Activated naive CD4-positive, alpha-beta T cell treated with anti-CD3 and anti-CD28 coated beads for 36 hours (primary cell): Measurements from ENCODE around the gene CSRP1. TPM values are rescaled to one million over a fixed set of nuclear protein-coding genes. Genes with fewer than 3 reads are reported as not detected.

Experiments used
- CTCF ChIA-PET: fragments of 350-600 bp; sonication (Branson Sonifier 250); formaldehyde crosslinking; loops from one replicate; lab custom pipeline; 2021; ENCODE audit warnings: antibody characterized with exemption; lab: Charles Lee
- DNase-seq: peaks from one replicate; pipeline ENCODE4 v3.0.0-alpha.2; 2020
- H3K27ac Mint-ChIP-seq: one replicate; pipeline ENCODE4 v1.8.0; 2021; ENCODE audit warnings: mild to moderate bottlenecking, mixed read lengths
- H3K27me3 Mint-ChIP-seq: one replicate; pipeline ENCODE4 v1.8.0; 2021; ENCODE audit warnings: low read depth, mixed read lengths
- H3K36me3 Mint-ChIP-seq: one replicate; pipeline ENCODE4 v1.8.0; 2021; ENCODE audit warnings: low read depth, mixed read lengths
- H3K4me1 Mint-ChIP-seq: one replicate; pipeline ENCODE4 v1.8.0; 2021; ENCODE audit warnings: low read depth, mixed read lengths
- H3K4me3 Mint-ChIP-seq: one replicate; pipeline ENCODE4 v1.8.0; 2021; ENCODE audit warnings: mild to moderate bottlenecking, moderate library complexity, mixed read lengths
- H3K9me3 Mint-ChIP-seq: one replicate; pipeline ENCODE4 v1.8.0; 2021; ENCODE audit warnings: mixed read lengths
- intact Hi-C: fragments of 100-400 bp; cut with micrococcal nuclease; formaldehyde crosslinking; loops from one replicate; pipeline ENCODE4 v1.15.1; 2023
- total RNA-seq, 2 experiments: library from RNA; stranded (reverse); gene quantifications; one replicate each; pipeline ENCODE4 v1.2.3, GENCODE V29; 2021

Gene CSRP1
- total RNA-seq, 2 experiments from 2014 or later: 35.7 to 36.6 TPM

DNA sequence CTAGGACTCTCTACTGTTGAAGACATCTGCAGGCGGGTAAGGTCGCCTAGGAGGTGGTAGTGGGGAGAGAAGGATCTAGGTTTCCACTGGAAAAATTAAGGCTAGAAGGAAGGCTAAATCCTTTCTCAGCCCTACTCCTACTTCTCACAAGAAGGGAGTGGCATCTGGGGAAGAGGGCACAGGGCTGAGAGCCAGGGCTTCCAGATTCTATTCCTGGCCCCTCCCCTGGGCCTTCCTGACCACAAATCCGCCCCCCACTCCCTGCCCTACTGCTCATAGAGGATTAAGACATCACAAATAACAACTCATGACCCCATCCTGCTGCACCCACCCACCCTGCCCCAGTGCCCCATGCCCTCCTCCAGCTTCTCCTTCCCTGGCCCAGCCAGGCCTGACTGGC is 40.4 kb downstream of the CSRP1 start:
- intact Hi-C loops: no loop called here
- Mint-ChIP-seq H3K4me1 (peaks cover 6% of the 10 kb centered on the region), H3K9me3 (no peaks in the 10 kb centered on the region), H3K36me3 (no peaks in the 10 kb centered on the region), H3K27me3 (peaks cover 36% of the 10 kb centered on the region), H3K4me3 (no peak overlapping the region), H3K27ac (no peak overlapping the region)
- CTCF ChIA-PET: interaction anchor here (0.8 to 1.3 kb wide), 2 partner anchors 14 to 47 kb away, joined by 3 read pairs; no protein-coding TSS in a partner anchor
- no peak for DNase-seq

DNA sequence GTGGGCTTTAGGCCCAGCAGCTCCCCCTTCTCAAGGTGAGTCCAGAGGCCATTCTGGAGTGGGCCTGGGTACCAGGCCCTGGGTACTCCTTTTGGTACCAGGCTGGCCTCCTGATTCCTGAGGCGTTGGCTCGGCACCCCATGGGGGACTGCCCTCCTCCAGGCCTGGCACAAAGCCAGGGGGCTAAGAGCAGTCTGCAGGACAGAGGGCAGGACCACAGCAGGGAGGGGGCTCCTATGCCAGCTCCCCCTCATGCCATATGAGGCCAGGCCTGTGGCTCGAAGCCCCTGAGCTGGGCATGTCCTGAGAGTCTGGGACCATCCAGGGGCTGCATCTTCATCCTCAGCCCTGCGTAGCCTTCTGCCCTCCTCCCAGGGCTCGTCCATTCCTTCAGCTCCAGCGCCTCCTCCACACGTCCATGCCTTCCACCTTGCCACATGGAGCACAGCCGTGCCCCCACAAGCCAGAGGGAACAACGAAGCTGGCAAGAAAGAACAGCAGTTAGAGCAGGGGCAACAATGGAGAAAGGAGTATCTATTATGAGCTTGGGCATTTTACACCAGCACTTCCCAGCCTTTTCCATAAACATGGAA is 41.1 kb downstream of the CSRP1 start:
- DNase-seq: no peak
- H3K4me3 Mint-ChIP-seq: no peak overlapping the region
- no peaks in the 10 kb centered on the region for H3K9me3 Mint-ChIP-seq
- H3K27me3 Mint-ChIP-seq: peaks cover 29% of the 10 kb centered on the region
- H3K27ac Mint-ChIP-seq: no peak overlapping the region
- no peaks in the 10 kb centered on the region for H3K36me3 Mint-ChIP-seq
- intact Hi-C loops: no loop called here
- CTCF ChIA-PET: interaction anchor here (1.0 to 1.3 kb wide), 2 partner anchors 15 to 47 kb away, joined by 3 read pairs; no protein-coding TSS in a partner anchor
- peaks cover 6% of the 10 kb centered on the region for H3K4me1 Mint-ChIP-seq

DNA sequence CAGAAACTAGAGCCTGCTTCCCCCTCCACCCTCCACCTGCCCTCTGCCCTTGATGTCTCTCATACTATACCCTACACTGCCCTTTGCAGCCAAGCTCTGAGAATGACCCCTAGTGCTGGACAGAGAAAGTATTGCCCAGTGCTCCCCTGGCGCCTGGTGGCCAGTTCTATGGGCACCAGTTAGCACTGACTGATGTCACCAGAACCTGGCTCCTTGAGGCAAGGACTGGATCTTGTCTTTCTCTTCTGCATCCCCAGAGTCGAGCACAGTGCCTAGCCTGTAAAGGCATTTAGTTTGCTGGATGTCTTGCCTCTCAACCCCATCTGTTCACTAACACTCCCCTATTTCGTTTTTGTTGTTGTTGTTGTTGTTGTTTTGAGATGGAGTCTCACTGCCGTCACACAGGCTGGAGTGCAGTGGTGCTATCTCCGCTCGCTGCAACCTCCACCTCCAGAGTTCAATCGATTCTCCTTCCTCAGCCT is 43.8 kb downstream of the CSRP1 start:
- Mint-ChIP-seq H3K36me3 (no peaks in the 10 kb centered on the region), H3K4me3 (no peak overlapping the region), H3K9me3 (no peaks in the 10 kb centered on the region), H3K27me3 (peaks cover 9% of the 10 kb centered on the region), H3K4me1 (peaks cover 2% of the 10 kb centered on the region), H3K27ac (no peak overlapping the region)
- CTCF ChIA-PET: no interaction called here
- intact Hi-C loops: no loop called here
- DNase-seq: no peak

DNA sequence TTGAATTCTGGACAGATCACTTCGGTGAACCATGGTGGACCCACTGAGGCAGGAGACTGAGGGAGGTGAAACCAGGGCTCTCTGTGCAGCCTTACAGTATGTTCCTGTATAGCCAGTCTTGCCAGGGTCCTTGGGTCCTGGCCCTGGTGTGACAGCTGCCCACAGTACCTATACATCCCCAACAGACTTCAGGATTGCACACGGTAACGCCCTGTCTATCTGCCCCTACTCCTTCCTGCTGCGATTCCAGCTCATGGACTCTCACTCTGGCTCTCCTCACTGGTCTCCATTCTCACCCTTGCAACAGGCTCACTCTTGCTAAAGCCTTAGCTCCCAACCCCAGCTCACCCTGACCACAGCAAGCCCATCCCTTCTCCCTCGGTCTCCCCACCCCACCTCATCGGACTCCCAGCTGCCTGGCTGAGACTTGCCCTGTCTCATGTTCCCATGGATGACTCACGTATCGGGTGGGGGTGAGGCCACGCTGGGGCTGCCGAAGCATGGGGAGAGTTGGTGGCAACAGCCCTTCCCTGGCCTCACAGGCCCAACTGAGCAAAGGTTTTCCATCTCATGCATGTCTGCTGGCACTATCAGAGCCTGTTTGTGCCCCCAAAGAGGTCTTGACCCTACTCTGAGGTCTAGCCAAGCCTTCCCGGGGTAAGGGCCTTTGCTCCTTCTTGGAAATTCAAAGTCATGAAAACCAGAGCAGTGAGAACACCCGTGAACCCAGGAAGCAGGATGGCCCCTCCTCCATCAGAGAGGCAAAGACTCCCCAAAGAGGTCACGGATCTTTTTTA is 45.1 kb downstream of the CSRP1 start:
- CTCF ChIA-PET: no interaction called here
- Mint-ChIP-seq H3K27ac (no peak overlapping the region), H3K4me1 (no peaks in the 10 kb centered on the region), H3K4me3 (no peak overlapping the region), H3K36me3 (no peaks in the 10 kb centered on the region), H3K9me3 (no peaks in the 10 kb centered on the region), H3K27me3 (peaks cover 3% of the 10 kb centered on the region)
- DNase-seq: no peak
- intact Hi-C loops: no loop called here

DNA sequence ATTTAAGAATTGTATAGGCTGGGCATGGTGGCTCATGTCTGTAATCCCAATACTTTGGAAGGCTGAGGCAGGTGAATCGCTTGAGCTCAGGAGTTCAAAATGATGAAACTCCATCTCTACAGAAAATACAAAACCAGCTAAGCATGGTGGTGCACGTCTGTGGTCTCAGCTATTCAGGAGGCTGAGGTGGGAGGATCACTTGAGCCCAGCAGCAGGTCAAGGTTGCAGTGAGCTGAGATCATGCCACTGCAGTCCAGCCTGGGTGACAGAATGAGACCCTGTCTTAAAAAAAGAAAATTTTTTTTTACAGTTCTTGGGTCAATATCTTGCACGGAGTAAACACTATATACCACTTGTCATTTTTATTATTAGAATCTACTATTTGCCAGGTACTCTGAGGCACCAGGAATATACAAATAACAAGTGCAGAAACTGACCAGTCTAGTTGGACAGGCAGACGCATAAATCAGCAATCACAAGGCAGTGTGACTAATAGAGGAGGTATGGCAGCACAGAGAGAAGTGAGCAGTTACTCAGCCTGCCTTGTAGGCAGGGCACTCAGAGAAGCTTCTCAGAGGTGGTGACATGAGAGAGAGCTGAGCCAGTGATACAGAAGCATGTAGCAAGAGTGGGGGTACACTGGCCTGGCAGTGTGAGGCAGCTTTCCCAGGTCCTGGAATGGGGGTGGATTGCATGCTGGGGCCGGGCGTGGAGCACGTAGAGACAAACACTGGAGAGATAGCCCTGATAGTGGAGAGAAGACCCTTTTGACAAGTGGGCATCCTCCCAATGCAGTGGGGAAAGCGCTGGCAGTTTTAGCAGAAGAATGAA is 45.9 kb downstream of the CSRP1 start:
- no peak for DNase-seq
- H3K9me3 Mint-ChIP-seq: no peaks in the 10 kb centered on the region
- peaks cover 3% of the 10 kb centered on the region for H3K27me3 Mint-ChIP-seq
- H3K27ac Mint-ChIP-seq: no peak overlapping the region
- no peak overlapping the region for H3K4me3 Mint-ChIP-seq
- intact Hi-C loops: no loop called here
- CTCF ChIA-PET: interaction anchor here (1.1 kb wide), 1 partner anchor 13 kb away, joined by 3 read pairs; no protein-coding TSS in a partner anchor
- H3K4me1 Mint-ChIP-seq: no peaks in the 10 kb centered on the region
- H3K36me3 Mint-ChIP-seq: no peaks in the 10 kb centered on the region

DNA sequence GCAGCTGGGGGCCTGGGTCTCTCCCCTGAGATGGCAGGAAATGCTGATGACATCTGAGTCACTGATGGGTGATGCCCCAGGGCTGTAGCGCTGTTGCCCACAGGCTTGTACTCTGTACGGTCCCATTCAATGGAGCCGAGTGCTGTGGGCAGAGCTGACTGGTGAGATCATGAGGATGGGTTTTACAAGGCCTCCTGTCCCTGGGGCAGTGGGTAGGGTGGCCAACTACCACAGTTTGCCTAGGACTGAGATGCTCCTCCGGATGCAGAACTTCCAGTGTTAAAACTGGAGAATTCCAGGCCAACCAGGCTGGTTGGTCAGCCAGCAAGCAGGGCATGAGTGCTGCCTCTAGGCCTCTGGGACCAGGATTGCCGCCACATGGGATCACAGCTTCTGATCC is 47.1 kb downstream of the CSRP1 start:
- H3K36me3 Mint-ChIP-seq: no peaks in the 10 kb centered on the region
- H3K27me3 Mint-ChIP-seq: peaks cover 3% of the 10 kb centered on the region
- intact Hi-C loops: no loop called here
- no peak overlapping the region for H3K4me3 Mint-ChIP-seq
- no peak for DNase-seq
- H3K4me1 Mint-ChIP-seq: no peaks in the 10 kb centered on the region
- H3K9me3 Mint-ChIP-seq: no peaks in the 10 kb centered on the region
- H3K27ac Mint-ChIP-seq: no peak overlapping the region
- CTCF ChIA-PET: interaction anchor here (1.8 kb wide), 1 partner anchor 12 kb away, joined by 7 read pairs; no protein-coding TSS in a partner anchor

DNA sequence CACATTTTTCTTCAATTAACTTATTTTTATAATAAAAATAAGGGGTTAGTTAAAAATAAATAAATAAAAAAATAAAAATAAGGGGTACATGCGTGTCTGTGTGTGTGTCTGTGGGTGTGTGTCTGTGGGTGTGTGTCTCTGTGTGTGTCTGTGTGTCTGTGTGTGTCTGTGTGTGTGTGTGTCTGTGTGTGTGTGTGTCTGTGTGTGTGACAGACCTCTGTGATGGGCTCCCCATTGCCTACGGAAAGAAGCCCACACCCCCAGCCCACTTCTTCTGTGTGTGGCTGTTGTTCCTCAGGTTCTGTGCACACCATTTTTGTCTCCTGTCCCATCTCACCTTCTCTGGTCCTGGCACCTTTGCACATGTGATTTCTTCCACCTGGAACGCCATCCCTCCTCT is 47.9 kb downstream of the CSRP1 start:
- Mint-ChIP-seq H3K27me3 (peaks cover 3% of the 10 kb centered on the region), H3K36me3 (no peaks in the 10 kb centered on the region), H3K4me1 (peaks cover 7% of the 10 kb centered on the region), H3K27ac (no peak overlapping the region), H3K4me3 (no peak overlapping the region), H3K9me3 (no peaks in the 10 kb centered on the region)
- intact Hi-C loops: no loop called here
- no peak for DNase-seq
- CTCF ChIA-PET: interaction anchor here (1.2 to 1.8 kb wide), 2 partner anchors 9 to 11 kb away, joined by 3 to 7 read pairs; no protein-coding TSS in a partner anchor

DNA sequence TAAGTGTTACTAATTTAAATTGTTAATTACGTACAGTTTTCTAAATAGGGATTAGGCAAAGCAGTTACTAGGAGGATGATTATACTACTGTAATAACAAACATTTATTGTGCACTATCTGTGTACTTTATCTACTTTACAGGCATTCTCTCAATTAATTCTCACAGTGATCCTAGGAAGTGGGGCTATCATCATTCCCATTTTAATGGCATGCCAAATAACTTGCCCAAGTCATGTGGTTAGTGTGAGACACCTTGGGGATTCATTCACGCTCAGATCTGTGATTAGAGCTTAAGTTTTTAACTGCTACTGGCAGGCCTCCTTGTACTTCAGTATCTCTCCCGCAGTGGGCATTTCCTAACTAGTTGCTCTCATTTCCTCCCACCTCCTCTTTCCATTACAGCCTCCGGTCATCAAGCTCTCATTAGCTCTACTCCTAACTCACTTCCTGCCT is 49.4 kb downstream of the CSRP1 start:
- intact Hi-C loops: no loop called here
- CTCF ChIA-PET: interaction anchor here (0.6 kb wide), 1 partner anchor 22 kb away, joined by 3 read pairs; no protein-coding TSS in a partner anchor
- Mint-ChIP-seq H3K9me3 (no peaks in the 10 kb centered on the region), H3K27ac (no peak overlapping the region), H3K4me1 (peaks cover 11% of the 10 kb centered on the region), H3K27me3 (peaks cover 8% of the 10 kb centered on the region), H3K36me3 (no peaks in the 10 kb centered on the region), H3K4me3 (no peak overlapping the region)
- no peak for DNase-seq

DNA sequence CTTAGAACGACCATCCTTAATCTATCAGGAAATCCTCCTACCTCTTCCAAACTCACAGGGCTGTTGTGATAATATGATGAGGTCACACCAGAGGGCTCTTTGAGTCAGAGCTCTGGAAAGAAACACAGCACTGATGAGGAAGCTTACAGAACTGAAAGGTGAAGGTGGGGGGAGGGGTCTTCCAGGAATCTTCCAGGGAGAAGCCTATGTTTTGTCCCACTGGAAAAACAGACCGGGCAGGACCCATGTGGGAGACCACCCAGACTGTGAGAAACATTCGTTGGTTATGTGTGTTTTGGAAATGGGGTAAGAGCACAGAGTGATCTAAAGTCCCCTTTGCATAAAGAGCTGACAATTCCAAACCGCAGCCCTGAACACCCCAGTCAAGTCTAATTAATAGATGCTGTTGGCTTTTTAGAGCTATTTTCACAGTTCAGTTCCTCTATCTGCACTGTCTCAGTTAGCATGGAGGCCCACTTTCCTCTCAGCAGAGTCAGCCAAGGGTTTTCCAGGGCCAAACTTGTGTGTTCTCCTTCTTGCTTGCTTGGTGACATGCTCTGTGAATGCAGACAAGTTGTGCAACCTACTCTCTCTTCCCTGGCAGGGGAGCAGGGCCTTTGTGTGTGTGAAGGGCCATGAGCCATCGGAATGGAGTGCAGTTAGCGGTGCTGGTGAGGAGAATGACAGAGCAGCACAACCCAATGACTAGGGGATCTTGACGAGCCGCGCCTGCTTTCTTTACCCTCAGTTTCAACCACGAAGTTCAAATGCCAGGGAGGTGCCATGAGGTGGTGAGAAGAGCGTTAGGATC is 50.2 kb downstream of the CSRP1 start:
- Mint-ChIP-seq H3K27me3 (peaks cover 14% of the 10 kb centered on the region), H3K27ac (no peak overlapping the region), H3K4me3 (no peak overlapping the region), H3K36me3 (no peaks in the 10 kb centered on the region), H3K4me1 (peaks cover 11% of the 10 kb centered on the region), H3K9me3 (no peaks in the 10 kb centered on the region)
- CTCF ChIA-PET: interaction anchor here (0.6 to 2.1 kb wide), 4 partner anchors 21 to 56 kb away, joined by 3 to 6 read pairs (median 3); no protein-coding TSS in a partner anchor
- no peak for DNase-seq
- intact Hi-C loops: no loop called here

DNA sequence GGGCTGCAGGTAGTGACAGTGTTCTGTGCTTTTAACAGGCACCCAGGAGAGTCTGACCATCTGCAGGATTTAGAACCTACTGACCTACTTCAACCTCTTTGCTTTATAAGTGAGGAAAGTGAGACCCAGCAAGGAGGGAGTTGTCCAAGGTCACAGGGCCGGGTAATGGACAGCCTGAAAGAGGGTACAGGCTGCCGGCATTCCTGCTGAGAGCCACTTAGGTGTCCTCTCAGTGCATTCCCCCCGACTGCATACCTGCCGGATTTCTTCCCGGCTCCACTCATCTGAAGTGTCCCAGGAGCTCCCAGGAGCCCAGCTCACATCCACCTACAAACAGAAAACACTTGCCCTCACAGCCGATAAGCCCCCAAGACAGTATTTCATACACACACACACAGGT is 51.8 kb downstream of the CSRP1 start:
- intact Hi-C loops: loop anchor here (2.0 kb wide), 1 partner anchor 52 kb away; the partner anchor contains the start of gene CSRP1
- Mint-ChIP-seq H3K36me3 (no peaks in the 10 kb centered on the region), H3K27ac (no peak overlapping the region), H3K4me1 (peaks cover 13% of the 10 kb centered on the region), H3K27me3 (peaks cover 17% of the 10 kb centered on the region), H3K4me3 (no peak overlapping the region), H3K9me3 (no peaks in the 10 kb centered on the region)
- DNase-seq: no peak
- CTCF ChIA-PET: interaction anchor here (0.7 to 2.1 kb wide), 3 partner anchors 20 to 58 kb away, joined by 3 to 6 read pairs (median 4); no protein-coding TSS in a partner anchor

DNA sequence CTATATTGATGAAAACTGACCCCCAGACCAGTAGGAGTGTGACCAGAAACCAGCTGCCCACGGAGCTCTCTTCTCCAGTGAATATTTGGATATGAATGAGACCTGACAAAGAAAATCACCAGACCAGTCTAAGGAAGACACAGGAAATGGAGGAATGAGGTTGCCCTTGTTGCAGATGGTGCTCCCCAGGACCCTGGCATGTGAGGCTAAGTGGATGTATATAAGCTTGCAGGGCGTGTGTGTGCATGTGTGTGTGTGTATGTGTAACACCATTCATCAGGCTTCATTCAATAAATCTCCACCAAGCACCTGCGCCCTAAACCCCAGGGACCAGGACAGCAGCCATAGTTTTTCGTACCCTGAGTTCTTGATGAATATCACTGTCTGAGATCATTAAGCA is 52.3 kb downstream of the CSRP1 start:
- Mint-ChIP-seq H3K9me3 (no peaks in the 10 kb centered on the region), H3K36me3 (no peaks in the 10 kb centered on the region), H3K27me3 (peaks cover 20% of the 10 kb centered on the region), H3K4me3 (no peak overlapping the region), H3K27ac (no peak overlapping the region), H3K4me1 (peaks cover 13% of the 10 kb centered on the region)
- CTCF ChIA-PET: interaction anchor here (1.3 to 2.1 kb wide), 2 partner anchors 27 to 58 kb away, joined by 4 to 6 read pairs; no protein-coding TSS in a partner anchor
- DNase-seq: no peak
- intact Hi-C loops: loop anchor here (1.0 to 5.0 kb wide), 3 partner anchors 15 to 437 kb away; partner anchors contain the start of genes CSRP1 and PHLDA3
